Measurements from ENCODE around the gene ROBO3.

ROBO3 gene

GRCh38 chr11:124842305-124842704 is 22.9 kb upstream of the ROBO3 start:
- no peak for DNase-seq (ENCODE audit: low spot score)

- no peak for DNase-seq (ENCODE audit: low spot score)
Observed at GRCh38 chr11:124843616-124843910, 21.7 kb upstream of the ROBO3 start.

GRCh38 chr11:124844664-124845079 is 20.6 kb upstream of the ROBO3 start:
- DNase-seq (ENCODE audit: low spot score): no peak

- DNase-seq (ENCODE audit: low spot score): no peak
Observed at GRCh38 chr11:124846070-124846673, 19.1 kb upstream of the ROBO3 start.

GRCh38 chr11:124859171-124859570 is 6.1 kb upstream of the ROBO3 start:
- DNase-seq (ENCODE audit: low spot score): no peak

- DNase-seq (ENCODE audit: low spot score): no peak
Observed at GRCh38 chr11:124861670-124862069, 3.6 kb upstream of the ROBO3 start.

- no peak for DNase-seq (ENCODE audit: low spot score)
Observed at GRCh38 chr11:124863137-124863825, 2.0 kb upstream of the ROBO3 start.

- no peak for DNase-seq (ENCODE audit: low spot score)
Observed at GRCh38 chr11:124863826-124864165, 1.4 kb upstream of the ROBO3 start.

- DNase-seq (ENCODE audit: low spot score): no peak
Observed at GRCh38 chr11:124864176-124864891, 898 bp upstream of the ROBO3 start.

GRCh38 chr11:124864892-124865180 is 396 bp upstream of the ROBO3 start:
- no peak for DNase-seq (ENCODE audit: low spot score)

- no peak for DNase-seq (ENCODE audit: low spot score)
Observed at GRCh38 chr11:124865902-124866851, 945 bp downstream of the ROBO3 start.

- no peak for DNase-seq (ENCODE audit: low spot score)
Observed at GRCh38 chr11:124867700-124868099, 2.5 kb downstream of the ROBO3 start.

- no peak for DNase-seq (ENCODE audit: low spot score)
Observed at GRCh38 chr11:124868331-124869274, 3.4 kb downstream of the ROBO3 start.

GRCh38 chr11:124869331-124869730 is 4.1 kb downstream of the ROBO3 start:
- DNase-seq (ENCODE audit: low spot score): no peak

- no peak for DNase-seq (ENCODE audit: low spot score)
Observed at GRCh38 chr11:124869856-124870387, 4.7 kb downstream of the ROBO3 start.

GRCh38 chr11:124870430-124870829 is 5.2 kb downstream of the ROBO3 start:
- DNase-seq (ENCODE audit: low spot score): no peak

GRCh38 chr11:124872280-124872679 is 7.0 kb downstream of the ROBO3 start:
- DNase-seq (ENCODE audit: low spot score): no peak

GRCh38 chr11:124872741-124873140 is 7.5 kb downstream of the ROBO3 start:
- no peak for DNase-seq (ENCODE audit: low spot score)

GRCh38 chr11:124873951-124874350 is 8.7 kb downstream of the ROBO3 start:
- DNase-seq (ENCODE audit: low spot score): no peak

GRCh38 chr11:124874571-124875255 is 9.5 kb downstream of the ROBO3 start:
- DNase-seq (ENCODE audit: low spot score): no peak

- DNase-seq (ENCODE audit: low spot score): no peak
Observed at GRCh38 chr11:124875401-124875800, 10.2 kb downstream of the ROBO3 start.

All from kidney capillary endothelial cell (primary cell).